ENCODE measurements around the gene MAPK8IP2. TPM values are rescaled to one million over a fixed set of nuclear protein-coding genes. Genes with fewer than 3 reads are reported as not detected.
A peak's percentile ranks its signal among the peaks of the same experiment; 100 is the strongest.

Gene MAPK8IP2
- total and polyA plus RNA-seq, 2 of the 13 experiments (the other 11 are each of a cell fraction or from before 2014, with no cell fraction given), result 1.3 to 2.6 TPM

- TF ChIP-seq, protein P1, sequence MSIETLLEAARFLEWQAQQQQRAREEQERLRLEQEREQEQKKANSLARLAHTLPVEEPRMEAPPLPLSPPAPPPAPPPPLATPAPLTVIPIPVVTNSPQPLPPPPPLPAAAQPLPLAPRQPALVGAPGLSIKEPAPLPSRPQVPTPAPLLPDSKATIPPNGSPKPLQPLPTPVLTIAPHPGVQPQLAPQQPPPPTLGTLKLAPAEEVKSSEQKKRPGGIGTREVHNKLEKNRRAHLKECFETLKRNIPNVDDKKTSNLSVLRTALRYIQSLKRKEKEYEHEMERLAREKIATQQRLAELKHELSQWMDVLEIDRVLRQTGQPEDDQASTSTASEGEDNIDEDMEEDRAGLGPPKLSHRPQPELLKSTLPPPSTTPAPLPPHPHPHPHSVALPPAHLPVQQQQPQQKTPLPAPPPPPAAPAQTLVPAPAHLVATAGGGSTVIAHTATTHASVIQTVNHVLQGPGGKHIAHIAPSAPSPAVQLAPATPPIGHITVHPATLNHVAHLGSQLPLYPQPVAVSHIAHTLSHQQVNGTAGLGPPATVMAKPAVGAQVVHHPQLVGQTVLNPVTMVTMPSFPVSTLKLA (IDR thresholded peaks at IDR 0.05), result peak; percentile 13; the same call in 1 of the 2 replicates
- no peak for TF ChIP-seq E2F1 (CRISPR knock-in tag; IDR thresholded peaks at IDR 0.05)
- no peak for TF ChIP-seq ZNF451 (CRISPR knock-in tag; IDR thresholded peaks at IDR 0.05)
- 0 out of 2 replicates have a peak, but pooled peaks have one; percentile 7 for TF ChIP-seq KAT7 (CRISPR knock-in tag; IDR thresholded peaks at IDR 0.05; ENCODE audit: borderline replicate concordance)
- no peak for TF ChIP-seq ARID2 (CRISPR knock-in tag; IDR thresholded peaks at IDR 0.05; ENCODE audit: borderline replicate concordance)
- TF ChIP-seq, protein P2, sequence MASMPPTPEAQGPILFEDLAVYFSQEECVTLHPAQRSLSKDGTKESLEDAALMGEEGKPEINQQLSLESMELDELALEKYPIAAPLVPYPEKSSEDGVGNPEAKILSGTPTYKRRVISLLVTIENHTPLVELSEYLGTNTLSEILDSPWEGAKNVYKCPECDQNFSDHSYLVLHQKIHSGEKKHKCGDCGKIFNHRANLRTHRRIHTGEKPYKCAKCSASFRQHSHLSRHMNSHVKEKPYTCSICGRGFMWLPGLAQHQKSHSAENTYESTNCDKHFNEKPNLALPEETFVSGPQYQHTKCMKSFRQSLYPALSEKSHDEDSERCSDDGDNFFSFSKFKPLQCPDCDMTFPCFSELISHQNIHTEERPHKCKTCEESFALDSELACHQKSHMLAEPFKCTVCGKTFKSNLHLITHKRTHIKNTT (CRISPR knock-in tag; IDR thresholded peaks at IDR 0.05), result no peak
- TF ChIP-seq, protein P3, sequence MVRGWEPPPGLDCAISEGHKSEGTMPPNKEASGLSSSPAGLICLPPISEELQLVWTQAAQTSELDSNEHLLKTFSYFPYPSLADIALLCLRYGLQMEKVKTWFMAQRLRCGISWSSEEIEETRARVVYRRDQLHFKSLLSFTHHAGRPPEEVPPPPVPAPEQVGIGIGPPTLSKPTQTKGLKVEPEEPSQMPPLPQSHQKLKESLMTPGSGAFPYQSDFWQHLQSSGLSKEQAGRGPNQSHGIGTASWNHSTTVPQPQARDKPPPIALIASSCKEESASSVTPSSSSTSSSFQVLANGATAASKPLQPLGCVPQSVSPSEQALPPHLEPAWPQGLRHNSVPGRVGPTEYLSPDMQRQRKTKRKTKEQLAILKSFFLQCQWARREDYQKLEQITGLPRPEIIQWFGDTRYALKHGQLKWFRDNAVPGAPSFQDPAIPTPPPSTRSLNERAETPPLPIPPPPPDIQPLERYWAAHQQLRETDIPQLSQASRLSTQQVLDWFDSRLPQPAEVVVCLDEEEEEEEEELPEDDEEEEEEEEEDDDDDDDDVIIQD (CRISPR knock-in tag; IDR thresholded peaks at IDR 0.05; ENCODE audit: low read depth), result no peak
- TF ChIP-seq CBFB (CRISPR knock-in tag; IDR thresholded peaks at IDR 0.05), result no peak
- TF ChIP-seq NCOA2 (CRISPR knock-in tag; IDR thresholded peaks at IDR 0.05), result no peak
- 0 out of 2 replicates have a peak, but pooled peaks have one; percentile 12 for TF ChIP-seq ZFP36L1 (CRISPR knock-in tag; IDR thresholded peaks at IDR 0.05)
- no peak for TF ChIP-seq DDIT3 (CRISPR knock-in tag; IDR thresholded peaks at IDR 0.05)
- TF ChIP-seq SNAI1 (CRISPR knock-in tag; IDR thresholded peaks at IDR 0.05; ENCODE audit: borderline replicate concordance), result no peak
- TF ChIP-seq ZNF543 (CRISPR knock-in tag; IDR thresholded peaks at IDR 0.05), result no peak
- TF ChIP-seq ZNF788 (CRISPR knock-in tag; IDR thresholded peaks at IDR 0.05; ENCODE audit: borderline replicate concordance), result 0 out of 2 replicates have a peak, but pooled peaks have one; percentile 58
- peak; percentile 54; the same call in 1 of the 2 replicates for TF ChIP-seq ZNF780A (CRISPR knock-in tag; IDR thresholded peaks at IDR 0.05)
- TF ChIP-seq ZNF549 (CRISPR knock-in tag; IDR thresholded peaks at IDR 0.05), result no peak
- TF ChIP-seq GFI1 (CRISPR knock-in tag; IDR thresholded peaks at IDR 0.05; ENCODE audit: borderline replicate concordance), result no peak
- TF ChIP-seq PITX1 (CRISPR knock-in tag; IDR thresholded peaks at IDR 0.05), result no peak
- no peak for TF ChIP-seq RORA (CRISPR knock-in tag; IDR thresholded peaks at IDR 0.05)
- TF ChIP-seq, protein P4, sequence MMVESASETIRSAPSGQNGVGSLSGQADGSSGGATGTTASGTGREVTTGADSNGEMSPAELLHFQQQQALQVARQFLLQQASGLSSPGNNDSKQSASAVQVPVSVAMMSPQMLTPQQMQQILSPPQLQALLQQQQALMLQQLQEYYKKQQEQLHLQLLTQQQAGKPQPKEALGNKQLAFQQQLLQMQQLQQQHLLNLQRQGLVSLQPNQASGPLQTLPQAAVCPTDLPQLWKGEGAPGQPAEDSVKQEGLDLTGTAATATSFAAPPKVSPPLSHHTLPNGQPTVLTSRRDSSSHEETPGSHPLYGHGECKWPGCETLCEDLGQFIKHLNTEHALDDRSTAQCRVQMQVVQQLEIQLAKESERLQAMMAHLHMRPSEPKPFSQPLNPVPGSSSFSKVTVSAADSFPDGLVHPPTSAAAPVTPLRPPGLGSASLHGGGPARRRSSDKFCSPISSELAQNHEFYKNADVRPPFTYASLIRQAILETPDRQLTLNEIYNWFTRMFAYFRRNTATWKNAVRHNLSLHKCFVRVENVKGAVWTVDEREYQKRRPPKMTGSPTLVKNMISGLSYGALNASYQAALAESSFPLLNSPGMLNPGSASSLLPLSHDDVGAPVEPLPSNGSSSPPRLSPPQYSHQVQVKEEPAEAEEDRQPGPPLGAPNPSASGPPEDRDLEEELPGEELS (CRISPR knock-in tag; IDR thresholded peaks at IDR 0.05), result no peak
- TF ChIP-seq, protein P5, sequence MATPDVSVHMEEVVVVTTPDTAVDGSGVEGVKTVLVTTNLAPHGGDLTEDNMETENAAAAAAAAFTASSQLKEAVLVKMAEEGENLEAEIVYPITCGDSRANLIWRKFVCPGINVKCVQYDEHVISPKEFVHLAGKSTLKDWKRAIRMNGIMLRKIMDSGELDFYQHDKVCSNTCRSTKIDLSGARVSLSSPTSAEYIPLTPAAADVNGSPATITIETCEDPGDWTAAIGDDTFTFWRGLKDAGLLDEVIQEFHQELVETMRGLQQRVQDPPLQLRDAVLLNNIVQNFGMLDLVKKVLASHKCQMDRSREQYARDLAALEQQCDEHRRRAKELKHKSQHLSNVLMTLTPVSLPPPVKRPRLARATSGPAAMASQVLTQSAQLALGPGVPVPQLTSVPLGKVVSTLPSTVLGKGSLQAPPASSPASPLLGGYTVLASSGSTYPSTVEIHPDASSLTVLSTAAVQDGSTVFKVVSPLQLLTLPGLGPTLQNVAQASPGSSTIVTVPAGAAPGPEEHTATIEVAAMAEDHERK (CRISPR knock-in tag; IDR thresholded peaks at IDR 0.05; ENCODE audit: low read depth), result no peak
Measured at GRCh38 chr22:50628543-50629134, 28.0 kb downstream of the MAPK8IP2 start (continued).
